ENCODE measurements around the gene ALDH1A1. TPM values are rescaled to one million over a fixed set of nuclear protein-coding genes. Genes with fewer than 3 reads are reported as not detected.

The ALDH1A1 gene
- total RNA-seq, 1 experiment from 2014 or later = 8.8 TPM

GRCh38 chr9:72911247-72911775 lies 41.5 kb downstream of the ALDH1A1 start:
- TF ChIP-seq EZH2 (IDR thresholded peaks at IDR 0.05; ENCODE audit: borderline replicate concordance, low read depth, low read length, poor library complexity, severe bottlenecking) = no peak
- H3K9me3 ChIP-seq (ENCODE audit: low read depth, low read length, poor library complexity, severe bottlenecking) = no peaks in the 10 kb centered on the region
- H3K36me3 ChIP-seq (ENCODE audit: insufficient read depth, low read length, poor library complexity, severe bottlenecking) = no peaks in the 10 kb centered on the region
- no TSS peak for BruUV-seq (replicated peaks)
- ChIA-PET CTCF (no interaction called here), POLR2A (ENCODE audit: low non-redundant PET) (no interaction called here)
- no peak for DNase-seq (ENCODE audit: low spot score)
- no peaks in the 10 kb centered on the region for H3K27me3 ChIP-seq (replicated peaks; ENCODE audit: insufficient read depth, low read depth, low read length, poor library complexity)
- peaks cover 5% of the 10 kb centered on the region for H3K4me1 ChIP-seq (ENCODE audit: insufficient read depth, low read length, poor library complexity, severe bottlenecking)
- H3K27ac ChIP-seq (ENCODE audit: low read depth, low read length, poor library complexity, severe bottlenecking) = no peak overlapping the region
- H3K4me3 ChIP-seq (ENCODE audit: low read depth, low read length, poor library complexity, severe bottlenecking) = no peak overlapping the region
- intact Hi-C loops (cut with micrococcal nuclease; ENCODE audit: unreplicated experiment) = no loop called here

DNA sequence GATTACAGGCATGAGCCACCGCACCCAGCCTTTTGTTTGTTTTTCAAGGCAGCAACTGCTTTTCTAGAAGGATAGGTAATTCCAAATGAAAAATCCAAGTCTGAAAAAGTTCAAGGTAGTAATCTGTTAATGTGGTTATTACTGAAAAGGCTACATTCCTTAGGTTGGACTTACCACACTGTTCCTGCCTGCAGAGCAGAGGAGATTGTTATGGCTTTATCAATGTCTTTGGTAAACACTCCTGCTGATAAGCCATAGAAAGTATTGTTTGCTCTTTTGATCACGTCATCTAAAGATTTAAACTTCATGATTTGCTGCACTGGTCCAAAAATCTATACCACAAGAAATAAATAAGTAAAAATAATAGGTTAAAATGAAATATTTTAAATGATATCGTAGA lies 43.4 kb downstream of the ALDH1A1 start:
- CTCF ChIA-PET = interaction anchor here (0.7 kb wide), 1 partner anchor 267 kb away, joined by 4 read pairs; no protein-coding TSS in a partner anchor
- Histone ChIP-seq H3K27me3 (replicated peaks; ENCODE audit: insufficient read depth, low read depth, low read length, poor library complexity) (no peaks in the 10 kb centered on the region), H3K9me3 (ENCODE audit: low read depth, low read length, poor library complexity, severe bottlenecking) (no peaks in the 10 kb centered on the region), H3K4me3 (ENCODE audit: low read depth, low read length, poor library complexity, severe bottlenecking) (no peak overlapping the region), H3K27ac (ENCODE audit: low read depth, low read length, poor library complexity, severe bottlenecking) (no peak overlapping the region), H3K36me3 (ENCODE audit: insufficient read depth, low read length, poor library complexity, severe bottlenecking) (no peaks in the 10 kb centered on the region), H3K4me1 (ENCODE audit: insufficient read depth, low read length, poor library complexity, severe bottlenecking) (peaks cover 5% of the 10 kb centered on the region)
- DNase-seq (ENCODE audit: low spot score) = no peak
- TF ChIP-seq EZH2 (IDR thresholded peaks at IDR 0.05; ENCODE audit: borderline replicate concordance, low read depth, low read length, poor library complexity, severe bottlenecking) = no peak
- no peak for TF ChIP-seq CTCF (conservative IDR thresholded peaks at IDR 0.05; ENCODE audit: low read depth, low read length)
- no TSS peak for BruUV-seq (replicated peaks)
- intact Hi-C loops (cut with micrococcal nuclease; ENCODE audit: unreplicated experiment) = no loop called here
- POLR2A ChIA-PET (ENCODE audit: low non-redundant PET) = no interaction called here

DNA sequence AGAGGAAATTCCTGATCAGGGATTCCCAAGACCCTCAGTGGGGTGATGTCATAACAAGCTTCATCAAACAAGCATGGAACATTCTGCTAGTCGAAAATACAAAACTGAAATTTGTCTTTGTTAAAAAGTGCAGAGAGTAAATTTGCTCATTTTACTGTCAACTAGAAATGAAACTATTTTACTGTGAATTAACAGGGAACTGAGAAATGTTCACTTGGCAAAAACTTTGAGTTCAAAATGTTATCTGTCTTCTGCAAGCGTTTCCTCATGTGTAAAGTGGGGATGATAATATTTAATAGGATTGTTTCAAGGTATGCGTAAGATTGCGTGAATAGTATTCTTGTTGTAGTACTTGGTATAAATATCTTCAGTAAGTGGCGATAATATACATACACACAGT lies 45.4 kb downstream of the ALDH1A1 start:
- peaks cover 5% of the 10 kb centered on the region for H3K4me1 ChIP-seq (ENCODE audit: insufficient read depth, low read length, poor library complexity, severe bottlenecking)
- H3K4me3 ChIP-seq (ENCODE audit: low read depth, low read length, poor library complexity, severe bottlenecking) = no peak overlapping the region
- no peak for DNase-seq (ENCODE audit: low spot score)
- H3K27ac ChIP-seq (ENCODE audit: low read depth, low read length, poor library complexity, severe bottlenecking) = no peak overlapping the region
- H3K36me3 ChIP-seq (ENCODE audit: insufficient read depth, low read length, poor library complexity, severe bottlenecking) = no peaks in the 10 kb centered on the region
- H3K9me3 ChIP-seq (ENCODE audit: low read depth, low read length, poor library complexity, severe bottlenecking) = no peaks in the 10 kb centered on the region
- TF ChIP-seq EZH2 (IDR thresholded peaks at IDR 0.05; ENCODE audit: borderline replicate concordance, low read depth, low read length, poor library complexity, severe bottlenecking) = no peak
- TF ChIP-seq CTCF (conservative IDR thresholded peaks at IDR 0.05; ENCODE audit: low read depth, low read length) = no peak
- no TSS peak for BruUV-seq (replicated peaks)
- intact Hi-C loops (cut with micrococcal nuclease; ENCODE audit: unreplicated experiment) = no loop called here
- H3K27me3 ChIP-seq (replicated peaks; ENCODE audit: insufficient read depth, low read depth, low read length, poor library complexity) = no peaks in the 10 kb centered on the region
- POLR2A ChIA-PET (ENCODE audit: low non-redundant PET) = no interaction called here
- CTCF ChIA-PET = no interaction called here

GRCh38 chr9:72906810-72907209 lies 46.0 kb downstream of the ALDH1A1 start:
- ChIA-PET CTCF (no interaction called here), POLR2A (ENCODE audit: low non-redundant PET) (no interaction called here)
- H3K9me3 ChIP-seq (ENCODE audit: low read depth, low read length, poor library complexity, severe bottlenecking) = no peaks in the 10 kb centered on the region
- BruUV-seq (replicated peaks) = no TSS peak
- intact Hi-C loops (cut with micrococcal nuclease; ENCODE audit: unreplicated experiment) = no loop called here
- no peak overlapping the region for H3K4me3 ChIP-seq (ENCODE audit: low read depth, low read length, poor library complexity, severe bottlenecking)
- no peaks in the 10 kb centered on the region for H3K27me3 ChIP-seq (replicated peaks; ENCODE audit: insufficient read depth, low read depth, low read length, poor library complexity)
- DNase-seq (ENCODE audit: low spot score) = no peak
- TF ChIP-seq EZH2 (IDR thresholded peaks at IDR 0.05; ENCODE audit: borderline replicate concordance, low read depth, low read length, poor library complexity, severe bottlenecking) = no peak
- no peak for TF ChIP-seq CTCF (conservative IDR thresholded peaks at IDR 0.05; ENCODE audit: low read depth, low read length)
- no peak overlapping the region for H3K27ac ChIP-seq (ENCODE audit: low read depth, low read length, poor library complexity, severe bottlenecking)
- peaks cover 5% of the 10 kb centered on the region for H3K4me1 ChIP-seq (ENCODE audit: insufficient read depth, low read length, poor library complexity, severe bottlenecking)
- no peaks in the 10 kb centered on the region for H3K36me3 ChIP-seq (ENCODE audit: insufficient read depth, low read length, poor library complexity, severe bottlenecking)
